ENCODE data around the gene GALNT12. TPM values are rescaled to one million over a fixed set of nuclear protein-coding genes. Genes with fewer than 3 reads are reported as not detected.

Gene GALNT12
- total RNA-seq, 6 experiments from 2014 or later, result 0.07 to 0.32 (median 0.15) TPM; not detected in 2

DNA sequence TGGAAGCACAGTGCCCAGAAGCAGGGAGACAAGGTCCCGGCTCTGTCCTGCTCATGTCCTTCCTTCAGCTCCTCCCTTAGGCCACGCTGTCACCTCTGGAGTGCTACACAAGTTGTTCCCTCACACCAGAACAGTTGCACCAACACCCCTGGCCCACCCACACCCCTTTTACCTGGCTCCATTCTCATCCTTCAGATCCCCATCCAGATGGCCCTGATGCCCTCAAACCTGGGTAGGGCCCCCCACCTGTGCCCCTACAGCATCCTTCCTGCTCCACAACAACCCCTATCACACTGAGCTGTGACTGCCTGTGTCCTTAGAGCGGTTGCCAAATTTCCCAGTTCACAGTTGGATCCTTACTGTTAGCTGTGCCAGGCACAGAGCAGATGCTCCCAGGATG lies 40.3 kb upstream of the GALNT12 start:
- Mint-ChIP-seq H3K36me3 (ENCODE audit: low read depth) (peaks cover 29% of the 10 kb centered on the region), H3K27ac (no peak overlapping the region), H3K9me3 (no peaks in the 10 kb centered on the region)

DNA sequence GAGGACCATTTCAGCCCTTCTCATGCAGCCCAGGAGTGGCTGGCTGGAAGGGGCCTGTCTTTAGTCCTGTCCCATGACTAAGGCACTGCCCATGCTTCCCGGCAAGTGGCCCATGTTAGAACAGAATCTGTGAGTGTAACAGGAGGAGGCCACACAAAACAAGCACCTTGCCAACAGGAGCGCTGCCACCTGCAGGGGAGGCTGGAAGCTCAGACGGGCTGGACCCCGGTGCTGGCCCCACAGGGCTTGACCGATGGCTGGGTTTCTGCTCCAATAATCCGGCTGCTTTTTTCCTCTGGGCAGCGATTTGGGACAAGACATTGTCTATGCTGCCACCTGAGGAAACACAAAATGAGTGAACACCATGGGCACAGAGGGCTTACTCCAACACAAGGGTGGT lies 39.6 kb upstream of the GALNT12 start:
- H3K36me3 Mint-ChIP-seq (ENCODE audit: low read depth), result peaks cover 29% of the 10 kb centered on the region
- TF ChIP-seq, protein P1, sequence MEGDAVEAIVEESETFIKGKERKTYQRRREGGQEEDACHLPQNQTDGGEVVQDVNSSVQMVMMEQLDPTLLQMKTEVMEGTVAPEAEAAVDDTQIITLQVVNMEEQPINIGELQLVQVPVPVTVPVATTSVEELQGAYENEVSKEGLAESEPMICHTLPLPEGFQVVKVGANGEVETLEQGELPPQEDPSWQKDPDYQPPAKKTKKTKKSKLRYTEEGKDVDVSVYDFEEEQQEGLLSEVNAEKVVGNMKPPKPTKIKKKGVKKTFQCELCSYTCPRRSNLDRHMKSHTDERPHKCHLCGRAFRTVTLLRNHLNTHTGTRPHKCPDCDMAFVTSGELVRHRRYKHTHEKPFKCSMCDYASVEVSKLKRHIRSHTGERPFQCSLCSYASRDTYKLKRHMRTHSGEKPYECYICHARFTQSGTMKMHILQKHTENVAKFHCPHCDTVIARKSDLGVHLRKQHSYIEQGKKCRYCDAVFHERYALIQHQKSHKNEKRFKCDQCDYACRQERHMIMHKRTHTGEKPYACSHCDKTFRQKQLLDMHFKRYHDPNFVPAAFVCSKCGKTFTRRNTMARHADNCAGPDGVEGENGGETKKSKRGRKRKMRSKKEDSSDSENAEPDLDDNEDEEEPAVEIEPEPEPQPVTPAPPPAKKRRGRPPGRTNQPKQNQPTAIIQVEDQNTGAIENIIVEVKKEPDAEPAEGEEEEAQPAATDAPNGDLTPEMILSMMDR (IDR thresholded peaks at IDR 0.05), result no peak
- H3K27me3 Mint-ChIP-seq (ENCODE audit: insufficient read depth), result peaks cover 1% of the 10 kb centered on the region
- no peak overlapping the region for H3K27ac Mint-ChIP-seq
- no peak overlapping the region for H3K4me3 Mint-ChIP-seq
- peaks cover 8% of the 10 kb centered on the region for H3K4me1 Mint-ChIP-seq (ENCODE audit: low read depth)
- no peak for DNase-seq
- H3K9me3 Mint-ChIP-seq, result no peaks in the 10 kb centered on the region

More for the DNA sequence above, 40.3 kb upstream of the GALNT12 start:
- Mint-ChIP-seq H3K4me1 (ENCODE audit: low read depth) (peaks cover 8% of the 10 kb centered on the region), H3K27me3 (ENCODE audit: insufficient read depth) (peaks cover 1% of the 10 kb centered on the region), H3K4me3 (no peak overlapping the region)
- TF ChIP-seq, protein P1 (IDR thresholded peaks at IDR 0.05), result no peak
- DNase-seq, result no peak

DNA sequence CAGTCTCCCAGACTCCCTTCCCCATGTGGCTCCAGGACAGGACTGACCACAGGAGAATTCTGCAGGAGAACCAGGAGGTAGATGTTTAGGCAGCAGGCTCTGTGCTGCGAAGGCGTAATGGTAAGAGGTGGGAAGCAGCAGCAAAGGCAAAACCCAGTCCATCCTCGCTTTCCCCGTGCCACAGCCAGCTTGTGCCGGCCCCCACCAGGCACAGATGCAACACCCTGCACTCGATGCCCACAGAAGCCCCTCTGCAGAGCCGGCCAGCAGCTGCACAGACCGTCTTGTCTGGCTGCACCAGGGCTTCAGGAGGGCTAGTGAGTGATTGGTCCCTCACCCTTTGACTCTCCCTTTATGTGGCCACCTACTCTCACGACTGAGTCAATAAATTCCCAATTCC lies 39.1 kb upstream of the GALNT12 start:
- Mint-ChIP-seq H3K4me1 (ENCODE audit: low read depth) (peaks cover 8% of the 10 kb centered on the region), H3K27ac (no peak overlapping the region), H3K27me3 (ENCODE audit: insufficient read depth) (peaks cover 1% of the 10 kb centered on the region), H3K9me3 (no peaks in the 10 kb centered on the region), H3K36me3 (ENCODE audit: low read depth) (peaks cover 32% of the 10 kb centered on the region), H3K4me3 (no peak overlapping the region)
- DNase-seq, result no peak
- TF ChIP-seq, protein P1 (IDR thresholded peaks at IDR 0.05), result no peak

DNA sequence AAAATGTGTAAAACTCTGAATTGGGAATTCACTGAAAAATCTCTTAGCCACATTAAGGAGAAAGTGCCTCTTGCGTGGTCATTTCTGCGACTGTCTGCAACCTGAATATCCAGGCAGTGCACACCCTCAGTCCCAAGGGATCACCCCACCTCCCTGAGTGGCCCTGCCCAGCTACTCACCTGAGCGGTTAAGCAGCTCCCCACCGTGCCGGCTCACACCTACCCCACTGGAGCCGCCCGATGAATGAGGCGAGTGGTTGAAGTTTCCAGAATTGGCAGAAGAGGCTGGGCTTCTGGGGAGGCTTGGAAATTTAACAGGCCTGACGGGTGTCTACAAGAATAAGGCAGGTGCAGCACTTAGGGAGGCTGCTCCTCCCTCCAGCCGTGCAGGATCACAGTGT lies 36.8 kb upstream of the GALNT12 start:
- TF ChIP-seq, protein P1 (IDR thresholded peaks at IDR 0.05), result no peak
- Mint-ChIP-seq H3K4me1 (ENCODE audit: low read depth) (peaks cover 10% of the 10 kb centered on the region), H3K9me3 (no peaks in the 10 kb centered on the region), H3K27me3 (ENCODE audit: insufficient read depth) (no peaks in the 10 kb centered on the region; the same call in none of the 2 replicates), H3K36me3 (ENCODE audit: low read depth) (peaks cover 22% of the 10 kb centered on the region), H3K27ac (no peak overlapping the region), H3K4me3 (no peak overlapping the region)
- DNase-seq, result no peak

DNA sequence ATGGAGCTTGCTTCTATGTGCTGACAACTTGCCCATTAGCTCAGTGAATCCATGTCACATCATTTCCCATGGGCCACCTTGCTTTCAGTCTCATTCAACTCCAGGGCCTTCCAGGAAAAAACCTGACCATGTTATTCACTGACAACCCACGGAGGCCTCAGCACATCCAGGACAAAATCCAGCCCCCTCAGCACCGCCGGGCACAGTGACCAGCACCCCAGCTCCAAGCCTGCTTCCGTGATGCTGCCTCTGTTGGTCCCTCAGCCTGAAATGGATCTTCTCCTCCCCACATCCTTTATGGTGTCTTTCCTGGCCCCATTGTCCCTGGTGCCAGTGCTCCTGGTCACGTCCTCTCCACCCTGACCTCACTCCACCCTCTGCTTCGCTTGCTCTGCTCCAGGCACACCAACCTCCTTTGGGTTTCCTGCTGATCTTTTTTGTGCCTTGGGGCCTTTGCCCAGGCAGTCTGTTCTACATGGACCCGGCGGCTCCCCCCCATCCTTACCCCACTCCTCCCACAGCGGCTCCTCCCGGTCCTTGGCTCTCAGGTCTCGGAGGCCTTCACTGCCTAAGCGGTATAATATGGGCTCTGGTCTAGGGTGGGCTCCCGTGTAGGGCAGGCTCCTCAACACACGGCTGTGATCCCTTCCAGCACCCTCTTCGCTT lies 36.1 kb upstream of the GALNT12 start:
- TF ChIP-seq, protein P1 (IDR thresholded peaks at IDR 0.05), result no peak

More for the DNA sequence above, 36.1 kb upstream of the GALNT12 start:
- Mint-ChIP-seq H3K9me3 (no peaks in the 10 kb centered on the region), H3K27ac (no peak overlapping the region), H3K4me3 (no peak overlapping the region), H3K4me1 (ENCODE audit: low read depth) (peaks cover 13% of the 10 kb centered on the region), H3K36me3 (ENCODE audit: low read depth) (peaks cover 22% of the 10 kb centered on the region), H3K27me3 (ENCODE audit: insufficient read depth) (no peaks in the 10 kb centered on the region; the same call in none of the 2 replicates)
- DNase-seq, result no peak
